ENCODE measurements around the gene FOXK1. TPM values are rescaled to one million over a fixed set of nuclear protein-coding genes. Genes with fewer than 3 reads are reported as not detected.

The FOXK1 gene
- total and polyA plus RNA-seq, 9 of the 15 experiments (the other 6 are each of a cell fraction or from before 2014, with no cell fraction given) = 0.32 to 45.5 (median 8.1) TPM

DNA sequence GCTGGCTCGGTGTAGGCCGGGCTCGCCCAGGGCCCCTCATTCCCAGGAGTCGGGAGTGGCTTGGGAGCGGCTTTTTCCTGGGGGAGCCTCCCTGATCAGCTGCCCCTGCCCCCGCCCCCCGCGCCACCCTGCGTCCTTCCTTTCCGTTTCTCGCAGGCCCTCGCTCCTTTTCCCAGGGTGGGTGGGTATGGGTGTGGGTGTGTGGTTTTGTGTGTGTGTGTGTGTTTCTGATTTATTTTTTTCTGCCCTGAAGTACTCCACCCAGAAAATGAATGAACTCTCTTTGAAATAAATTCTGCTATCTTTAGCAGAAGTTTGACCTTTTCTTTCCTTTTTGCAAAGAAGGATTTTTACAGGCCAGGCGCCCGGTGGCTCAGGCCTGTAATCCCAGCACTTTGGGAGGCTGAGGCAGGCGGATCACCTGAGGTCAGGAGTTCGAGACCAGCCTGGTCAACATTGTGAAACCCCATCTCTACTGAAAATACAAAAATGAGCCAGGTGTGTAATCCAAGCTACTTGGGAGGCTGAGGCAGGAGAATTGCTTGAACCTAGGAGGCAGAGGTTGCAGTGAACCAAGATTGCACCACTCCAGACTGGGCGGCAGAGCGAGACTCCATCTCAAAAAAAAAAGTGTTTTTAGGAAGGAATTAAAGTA lies 63.3 kb downstream of the FOXK1 start:
- in situ Hi-C loops (cut with MboI) = no loop called here
- Histone ChIP-seq H2AFZ (ENCODE audit: low read depth, low read length) (peak overlapping the region; percentile 44; the same call in 1 of the 2 replicates), H3K9me3 (replicated peaks; ENCODE audit: control insufficient read depth, insufficient read depth, low read depth, low read length) (no peaks in the 10 kb centered on the region), H3K4me2 (ENCODE audit: insufficient read depth, low read length) (peak overlapping the region; percentile 59), H4K20me1 (replicated peaks; ENCODE audit: control insufficient read depth, insufficient read depth, low read length) (peaks cover 5% of the 10 kb centered on the region), H3K36me3 (ENCODE audit: control insufficient read depth, insufficient read depth, low read length) (peaks cover 75% of the 10 kb centered on the region), H3K27ac (ENCODE audit: extremely low read depth, low read depth, low read length) (peak overlapping the region; percentile 85; the same call in 2 of the 3 replicates), H3K27me3 (ENCODE audit: control insufficient read depth in 2 of 2, insufficient read depth in 2 of 2, low read length in 2 of 2) (no peaks in the 10 kb centered on the region), H3K9me1 (ENCODE audit: control insufficient read depth, insufficient read depth, low read length) (peaks cover 3% of the 10 kb centered on the region), H3K9ac (ENCODE audit: insufficient read depth in 1 of 2, low read depth in 2 of 2, low read length in 2 of 2) (peak overlapping the region; percentile 52 to 87), H3K4me3 (peak overlapping the region; percentile 15; the same call in 1 of the 2 replicates), H3K4me1 (replicated peaks in 1 of 2; ENCODE audit: control insufficient read depth in 2 of 2, insufficient read depth in 2 of 2, low read length in 2 of 2) (peaks cover 18 to 35% of the 10 kb centered on the region in 2 experiments), H3K79me2 (ENCODE audit: control insufficient read depth, insufficient read depth, low read length) (peaks cover 36% of the 10 kb centered on the region)
- no peak for FAIRE-seq
- intact Hi-C loops (cut with micrococcal nuclease) = no loop called here
- ChIA-PET CTCF (ENCODE audit: low intra/inter-chr PET ratio) (no interaction called here), POLR2A (interaction anchor here (0.7 to 1.3 kb wide), 3 partner anchors 16 to 132 kb away, joined by 3 to 6 read pairs (median 3); no protein-coding TSS in a partner anchor)
- DNase-seq (ENCODE audit: extremely low read depth in 1 of 4, low spot score in 3 of 4) = no peak
- WGBS (ENCODE audit: insufficient coverage, low coverage, missing lambda C conversion rate) = 25% methylated on average over 14 of the region's 18 CpGs
- no TSS peak for BruUV-seq (replicated peaks)
- peak; percentile 68 for ATAC-seq
- TF ChIP-seq ZNF165 (CRISPR knock-in tag; IDR thresholded peaks at IDR 0.05; ENCODE audit: borderline replicate concordance) = no peak
- TF ChIP-seq HMG20A (CRISPR knock-in tag; conservative IDR thresholded peaks at IDR 0.05) = no peak
- TF ChIP-seq RBFOX2 (IDR thresholded peaks at IDR 0.05; ENCODE audit: low read depth, low read length) = no peak
- TF ChIP-seq POLR2G (IDR thresholded peaks at IDR 0.05; ENCODE audit: low read depth, low read length) = peak; percentile 83; the same call in 1 of the 2 replicates
- peak; percentile 49; the same call in 1 of the 2 replicates for TF ChIP-seq ZNF644 (tag; IDR thresholded peaks at IDR 0.05; ENCODE audit: low read depth)
- no peak for TF ChIP-seq NR1H2 (CRISPR knock-in tag; IDR thresholded peaks at IDR 0.05)
- no peak for TF ChIP-seq HLTF (IDR thresholded peaks at IDR 0.05)
- TF ChIP-seq HDAC1 (IDR thresholded peaks at IDR 0.05) = 0 out of 4 replicates have a peak, but pooled peaks of 1 of the 2 experiments have one; percentile 14
- no peak for TF ChIP-seq SIX5 (IDR thresholded peaks at IDR 0.05; ENCODE audit: borderline replicate concordance in 1 of 2, insufficient read depth in 1 of 2, low read depth in 1 of 2, low read length in 2 of 2)
- TF ChIP-seq CHD2 (IDR thresholded peaks at IDR 0.05; ENCODE audit: low read depth, low read length) = no peak
- TF ChIP-seq EGR1 (conservative IDR thresholded peaks at IDR 0.05) = no peak; the same call in 1 of the 2 replicates
- TF ChIP-seq CXXC5 (CRISPR knock-in tag; IDR thresholded peaks at IDR 0.05) = peak; percentile 9
- no peak for TF ChIP-seq RBM14 (IDR thresholded peaks at IDR 0.05; ENCODE audit: borderline replicate concordance, insufficient read depth, low read depth, low read length)
- TF ChIP-seq PHB2 (IDR thresholded peaks at IDR 0.05; ENCODE audit: low read depth) = no peak
- no peak for TF ChIP-seq CBX8 (IDR thresholded peaks at IDR 0.05; ENCODE audit: borderline replicate concordance, extremely low read depth, low read depth, low read length, poor library complexity, severe bottlenecking)
- TF ChIP-seq GTF2E2 (tag; IDR thresholded peaks at IDR 0.05) = peak; percentile 63; the same call in 1 of the 2 replicates
- 0 out of 4 replicates have a peak, but pooled peaks of 1 of the 2 experiments have one; percentile 15 for TF ChIP-seq SIN3A (IDR thresholded peaks at IDR 0.05; ENCODE audit: borderline replicate concordance in 2 of 2, control insufficient read depth in 1 of 2, low read depth in 2 of 2, low read length in 2 of 2)
- no peak for TF ChIP-seq NONO (IDR thresholded peaks at IDR 0.05; ENCODE audit: low read depth in 2 of 2, low read length in 1 of 2)

All from K562 (cell line).